Inferior parietal cortex (tissue), 1 donor: ENCODE data around the gene PTPN14.
"Not testable (repeated sequence)": the region's sequence is repeated elsewhere in the genome, so short reads cannot be mapped to it uniquely, and the experiment has no call there.

Experiments
- DNase-seq: peaks from one replicate; pipeline ENCODE4 v3.0.0-alpha.2; 2016; ENCODE audit errors: extremely low spot score

PTPN14 gene

DNA sequence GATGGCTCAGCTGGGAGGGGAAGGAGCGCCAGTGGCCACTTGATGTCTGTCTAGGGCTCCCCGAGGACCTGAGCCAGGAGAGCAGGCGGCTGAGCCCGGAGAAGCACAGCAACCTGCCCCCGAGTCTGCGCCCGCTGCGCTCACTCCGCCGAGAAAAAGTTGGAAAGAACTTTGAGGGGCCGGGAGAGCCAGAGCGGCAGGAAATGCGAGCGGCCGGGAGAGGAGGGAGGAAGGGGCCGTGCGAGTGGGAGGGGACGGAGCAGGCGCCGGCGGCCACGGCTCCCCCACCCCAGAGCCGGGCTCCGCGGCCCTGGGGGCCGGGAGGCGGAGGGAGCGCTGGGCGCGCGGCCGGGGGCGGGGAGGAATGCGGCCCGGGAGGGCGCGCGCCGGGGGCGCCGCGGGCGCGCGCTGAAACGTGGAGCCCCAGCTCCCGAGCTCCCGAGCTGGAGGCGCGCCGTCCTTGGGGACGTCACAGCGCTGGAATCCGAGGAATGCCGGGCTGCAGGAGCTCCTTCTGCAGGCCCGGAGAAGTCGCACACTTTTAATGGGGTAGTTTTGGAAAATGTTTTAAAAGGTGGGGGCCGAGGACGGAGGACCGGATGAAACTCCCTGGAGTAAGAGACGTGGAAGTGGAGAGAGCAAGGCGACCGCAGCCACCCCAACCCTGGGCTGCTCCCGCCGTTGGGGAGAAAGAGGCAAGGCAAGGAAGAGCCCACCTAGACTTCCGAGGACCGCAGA, at the start of gene PTPN14:
Gene PTPN14 (minus strand): TSS at position 167 of the 738 bp plus-strand sequence. CDS start 86,799 bp downstream, outside the sequence.
- no peak for DNase-seq

DNA sequence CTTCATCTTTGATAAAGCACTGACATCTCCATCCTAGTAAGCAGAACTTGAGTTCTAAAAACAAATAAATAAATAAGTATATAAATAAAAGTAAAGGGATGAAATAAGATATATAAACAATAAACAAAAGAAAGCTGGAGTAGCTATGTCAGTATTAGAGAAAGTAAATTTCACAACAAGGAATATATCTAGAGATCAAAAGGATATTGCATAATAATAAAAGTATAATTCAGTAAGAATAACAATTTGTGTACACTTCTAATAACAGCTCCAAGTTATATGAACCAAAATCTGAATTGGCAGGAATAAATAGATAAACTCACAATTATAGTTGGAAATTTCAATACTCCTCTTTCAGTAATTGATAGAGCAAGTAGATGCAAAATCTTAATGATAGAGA, 41.8 kb upstream of the PTPN14 start:
- no peak for DNase-seq

DNA sequence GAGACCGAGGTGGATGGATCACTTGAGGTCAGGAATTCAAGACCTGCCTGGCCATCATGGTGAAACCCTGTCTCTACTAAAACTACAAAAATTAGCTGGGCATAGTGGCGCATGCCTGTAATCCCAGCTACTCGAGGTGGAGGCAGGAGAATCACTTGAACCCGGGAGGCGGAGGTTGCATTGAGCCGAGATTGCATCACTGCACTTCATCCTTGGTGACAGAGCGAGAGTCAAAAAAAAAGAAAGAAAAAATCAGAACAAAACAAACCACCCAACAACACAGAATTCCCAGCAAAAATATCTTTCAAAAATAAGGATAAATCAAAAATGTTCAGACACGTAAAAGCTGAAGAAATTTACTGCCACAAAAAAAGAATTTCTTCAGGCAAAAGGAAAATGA, 40.5 kb upstream of the PTPN14 start:
- not testable (repeated sequence) for DNase-seq

DNA sequence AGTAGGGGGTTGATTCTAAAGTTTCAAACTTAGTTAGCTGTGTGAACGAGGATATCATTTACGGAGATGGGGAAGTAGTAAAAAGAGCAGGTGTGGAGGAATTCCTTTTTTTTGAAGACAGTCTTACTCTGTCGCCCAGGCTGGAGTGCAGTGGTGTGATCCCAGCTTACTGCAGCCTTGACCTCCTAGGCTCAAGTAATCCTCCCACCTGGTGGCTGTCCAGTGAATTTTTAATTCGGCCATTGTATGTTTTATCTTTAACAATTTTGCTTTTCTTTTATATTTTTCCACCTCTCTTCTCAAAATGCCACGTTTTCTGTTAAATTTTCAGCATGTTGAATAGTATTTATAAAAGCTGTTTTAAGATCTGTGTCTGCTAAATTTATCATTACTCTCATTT, 39.3 kb upstream of the PTPN14 start:
- no peak for DNase-seq

DNA sequence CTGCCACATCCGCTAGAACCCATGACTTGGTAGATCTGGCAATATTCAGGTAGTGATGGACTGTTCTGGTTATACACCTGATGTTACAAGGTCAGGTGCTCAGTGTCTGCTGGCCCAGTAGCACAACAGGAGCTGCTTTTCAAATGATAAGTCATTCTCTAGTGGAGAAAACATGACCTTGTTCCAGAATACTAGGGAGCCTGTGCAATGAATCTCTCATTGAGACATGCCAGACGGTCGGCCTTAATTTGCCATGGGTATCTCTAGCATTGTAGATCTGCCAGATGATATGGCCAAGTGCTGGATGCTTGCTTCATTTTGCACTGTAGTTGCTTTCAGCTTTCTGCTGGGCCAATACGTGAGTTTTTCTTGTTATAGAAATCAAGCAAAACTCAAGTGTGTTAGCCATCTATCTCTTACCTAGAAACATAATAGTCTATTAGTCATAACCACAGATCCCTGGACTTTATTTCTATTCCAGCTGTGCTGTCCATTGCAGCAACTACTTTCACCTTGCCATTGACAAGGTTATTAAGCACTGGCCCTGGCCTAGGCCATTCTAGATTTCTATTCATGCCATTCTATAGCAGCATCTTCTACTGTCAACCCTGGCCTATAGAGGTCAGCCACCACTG, 37.7 kb upstream of the PTPN14 start:
- DNase-seq: no peak

DNA sequence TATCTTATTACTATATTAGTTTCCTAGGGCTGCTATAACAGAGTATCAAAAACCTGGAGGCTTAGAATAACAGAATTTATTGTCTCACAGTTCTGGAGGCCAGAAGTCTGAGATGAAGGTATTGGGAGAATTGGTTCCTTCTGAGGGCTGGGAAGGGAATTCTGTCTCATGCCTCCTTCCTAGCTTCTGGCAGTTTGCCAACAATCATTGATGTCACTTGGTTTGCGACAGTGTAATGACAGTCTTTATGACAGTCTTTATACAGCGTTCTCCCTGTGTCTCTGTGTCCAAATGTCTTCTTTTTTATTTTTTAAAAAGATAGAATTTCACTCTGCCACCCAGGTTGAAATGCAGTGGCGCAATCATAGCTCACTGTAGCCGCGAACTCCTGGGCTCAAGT, 35.8 kb upstream of the PTPN14 start:
- no peak for DNase-seq

DNA sequence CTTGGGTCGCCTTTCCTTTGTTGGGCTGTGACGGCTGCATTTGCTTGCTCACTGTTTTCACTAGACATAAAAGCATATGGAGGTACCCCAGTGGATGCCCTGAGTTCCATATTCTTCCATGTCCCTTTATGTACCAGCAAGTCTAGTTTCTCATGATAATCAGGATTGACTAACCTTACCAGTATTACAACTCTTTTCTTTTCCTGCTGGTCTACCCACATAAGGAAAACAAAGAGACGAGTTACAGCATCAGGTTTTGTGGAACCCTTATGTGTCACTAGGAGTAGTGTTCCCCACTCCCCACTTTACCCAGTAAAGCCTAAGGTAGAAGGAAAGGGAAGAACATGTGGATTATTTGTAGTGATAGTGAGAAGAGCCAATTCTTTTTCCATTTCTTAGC, 35.2 kb upstream of the PTPN14 start:
- DNase-seq: no peak

DNA sequence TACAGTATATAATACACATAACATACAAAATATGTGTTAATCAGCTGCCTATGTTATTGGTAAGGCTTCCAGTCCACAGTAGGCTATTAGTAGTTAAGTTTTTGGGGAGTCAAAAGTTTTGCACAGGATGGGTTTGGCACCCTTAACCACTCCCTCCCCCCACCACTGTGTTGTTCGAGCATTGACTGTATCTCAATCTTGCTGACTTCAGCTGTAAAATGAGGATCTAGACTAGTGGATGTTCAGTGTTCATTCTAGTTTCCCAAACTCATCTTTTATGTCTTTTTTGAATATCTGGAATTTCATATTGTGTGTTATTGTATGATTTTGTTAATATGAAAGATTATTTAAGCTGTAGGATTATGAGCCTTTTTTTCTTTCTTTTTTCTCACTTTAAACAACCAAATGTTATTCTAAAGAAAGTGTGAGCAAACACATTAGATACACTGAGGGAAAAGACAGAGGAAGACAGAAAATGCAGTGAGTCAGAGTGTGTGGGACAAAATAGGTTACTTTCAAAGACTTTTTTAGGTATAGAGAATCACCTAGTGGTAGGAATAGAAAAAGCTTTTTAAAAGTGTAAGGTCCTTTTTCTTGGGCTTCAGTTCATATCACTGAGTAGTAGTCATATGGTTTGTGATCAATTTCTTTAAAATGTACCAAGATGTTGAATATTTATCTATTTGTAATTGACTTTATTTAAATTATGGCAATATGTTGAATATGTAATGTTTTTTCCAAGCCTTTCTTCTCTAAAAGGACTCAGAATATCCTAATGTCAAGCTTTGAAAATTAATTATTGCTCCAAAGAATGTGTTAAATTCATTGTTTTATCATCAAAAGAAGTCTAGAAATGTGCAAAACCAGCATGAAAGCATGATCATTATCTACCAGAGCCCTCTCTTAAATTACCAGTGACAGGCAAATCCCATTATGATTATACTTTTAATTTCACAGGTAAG, 33.7 kb upstream of the PTPN14 start:
- peak; percentile 48 for DNase-seq

DNA sequence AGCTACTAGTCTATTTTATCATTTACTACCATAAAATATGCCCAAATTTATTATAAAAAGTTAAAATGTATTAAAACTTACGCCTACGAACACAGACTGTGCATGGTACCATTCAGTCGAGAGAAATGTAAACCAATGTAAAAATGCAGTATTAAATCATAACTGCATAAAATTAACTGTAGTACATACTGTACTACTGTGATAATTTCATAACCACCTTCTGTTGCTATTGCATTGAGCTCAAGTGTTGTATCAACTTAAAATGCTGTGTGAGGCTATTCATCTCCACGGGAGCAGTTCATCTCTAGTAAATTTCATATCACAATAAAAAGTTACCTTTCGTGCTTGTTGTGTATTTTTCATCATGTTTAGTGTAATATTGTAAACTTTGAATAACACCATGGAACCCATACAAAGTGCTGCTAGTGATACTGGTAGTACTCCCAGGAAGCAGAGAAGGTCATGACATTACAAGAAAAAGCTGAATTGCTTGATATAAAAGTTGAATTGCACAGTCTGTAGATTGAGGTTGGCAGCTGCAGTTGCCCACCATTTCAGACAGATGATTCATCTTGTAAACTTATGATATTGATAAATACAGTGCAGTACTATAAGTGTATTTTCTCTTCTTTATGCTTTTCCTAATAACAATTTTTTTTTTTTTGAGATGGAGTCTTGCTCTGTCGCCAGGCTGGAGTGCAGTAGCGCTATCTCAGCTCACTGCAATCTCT, 32.6 kb upstream of the PTPN14 start:
- no peak for DNase-seq

DNA sequence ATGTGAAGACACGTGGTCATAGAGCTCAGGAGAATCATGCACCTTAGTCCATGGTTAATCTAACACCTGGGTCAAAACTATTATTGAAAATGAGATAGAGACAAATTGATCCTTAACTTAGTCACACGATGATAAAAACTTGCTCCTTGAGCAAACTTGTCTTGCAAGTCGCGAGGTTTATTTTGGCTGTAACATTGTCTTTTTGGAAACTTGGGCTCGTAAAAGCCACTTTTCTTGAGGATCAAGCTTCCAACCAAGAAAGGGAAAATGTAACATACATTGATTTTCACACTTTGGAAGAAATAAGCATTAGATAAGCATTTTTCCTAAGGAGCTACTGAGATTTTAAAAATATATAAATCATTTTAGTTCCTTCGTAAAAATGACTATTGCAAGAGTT, 31.7 kb upstream of the PTPN14 start:
- DNase-seq: no peak

DNA sequence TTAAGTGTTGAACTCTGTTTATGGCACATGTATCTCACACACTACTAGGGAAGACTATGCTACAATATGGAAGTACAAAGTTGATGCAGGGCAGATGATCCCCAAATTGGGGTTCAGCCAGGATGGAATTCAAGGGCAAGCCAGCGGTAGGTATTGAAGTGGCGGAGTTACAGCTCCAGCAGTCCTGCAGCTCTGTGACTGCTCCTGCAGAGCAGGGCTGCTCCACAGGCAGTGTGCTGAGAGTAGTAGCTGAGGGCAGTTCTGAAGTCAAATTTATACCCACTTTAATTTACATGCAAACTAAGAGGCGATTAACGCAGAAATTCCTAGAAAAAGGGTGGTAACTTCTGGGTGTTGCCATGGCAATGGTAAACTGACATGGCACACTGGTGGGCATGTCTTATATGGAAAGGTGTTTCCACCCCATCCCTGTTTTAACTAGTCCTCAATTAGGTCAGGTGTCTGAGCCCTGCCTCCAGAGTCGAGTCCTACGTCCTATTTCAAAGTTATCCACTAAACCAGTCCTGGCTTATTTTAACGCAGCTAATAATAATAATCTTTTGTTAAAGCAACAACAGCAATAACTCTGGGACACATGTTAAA, 31.0 kb upstream of the PTPN14 start:
- no peak for DNase-seq

DNA sequence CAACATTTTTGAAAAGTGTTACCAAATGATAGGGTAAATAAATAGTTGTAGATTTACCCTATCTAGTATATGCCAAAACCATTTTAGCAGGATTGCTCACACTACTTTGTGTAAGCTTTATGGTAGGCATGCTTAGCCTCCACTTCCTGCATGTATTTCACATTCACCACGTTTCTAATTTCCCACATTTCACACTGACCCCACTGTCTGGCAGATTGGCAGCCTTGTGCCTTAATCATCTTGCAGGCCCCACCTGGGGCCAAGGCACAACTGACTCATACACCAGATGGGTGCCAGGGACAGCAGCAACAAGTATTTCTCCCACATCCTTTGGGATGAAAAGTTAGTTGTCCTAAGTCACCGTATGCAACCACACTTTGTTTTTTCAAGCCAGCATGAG, 30.4 kb upstream of the PTPN14 start:
- DNase-seq: no peak

DNA sequence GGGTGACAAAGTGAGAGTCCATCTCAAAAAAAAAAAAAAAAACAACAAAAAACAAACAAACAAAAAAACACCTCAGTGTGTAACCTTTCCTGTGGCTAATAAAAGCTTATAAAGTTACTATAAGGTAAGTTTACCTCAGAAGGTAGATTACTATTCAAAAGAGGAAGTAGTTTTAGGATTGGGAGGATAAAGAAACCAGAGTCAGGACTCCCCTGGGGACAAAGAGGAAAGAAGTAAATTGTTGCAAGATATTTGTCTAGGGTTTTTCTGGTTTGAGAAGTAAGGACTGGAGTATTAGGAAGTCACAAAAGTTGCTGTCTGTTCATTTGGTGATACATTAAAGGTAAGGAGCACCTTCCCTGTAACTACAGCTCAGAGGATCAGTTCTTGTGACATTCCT, 27.8 kb upstream of the PTPN14 start:
- DNase-seq: no peak

DNA sequence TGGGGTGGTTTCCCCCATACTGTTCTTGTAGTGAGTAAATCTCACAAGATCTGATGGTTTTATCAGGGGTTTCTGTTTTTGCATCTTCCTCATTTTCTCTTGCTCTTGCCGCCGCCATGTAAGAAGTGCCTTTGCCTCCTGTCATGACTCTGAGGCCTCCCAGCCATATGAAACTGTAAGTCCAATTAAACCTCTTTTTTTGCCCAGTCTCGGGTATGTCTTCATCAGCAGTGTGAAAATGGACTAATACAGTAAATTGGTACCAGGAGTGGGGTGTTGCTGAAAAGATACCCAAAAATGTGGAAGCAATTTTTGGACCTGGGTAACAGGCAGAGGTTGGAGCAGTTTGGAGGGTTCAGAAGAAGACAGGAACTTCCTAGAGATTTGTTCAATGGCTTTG, 24.7 kb upstream of the PTPN14 start:
- not testable (repeated sequence) for DNase-seq

DNA sequence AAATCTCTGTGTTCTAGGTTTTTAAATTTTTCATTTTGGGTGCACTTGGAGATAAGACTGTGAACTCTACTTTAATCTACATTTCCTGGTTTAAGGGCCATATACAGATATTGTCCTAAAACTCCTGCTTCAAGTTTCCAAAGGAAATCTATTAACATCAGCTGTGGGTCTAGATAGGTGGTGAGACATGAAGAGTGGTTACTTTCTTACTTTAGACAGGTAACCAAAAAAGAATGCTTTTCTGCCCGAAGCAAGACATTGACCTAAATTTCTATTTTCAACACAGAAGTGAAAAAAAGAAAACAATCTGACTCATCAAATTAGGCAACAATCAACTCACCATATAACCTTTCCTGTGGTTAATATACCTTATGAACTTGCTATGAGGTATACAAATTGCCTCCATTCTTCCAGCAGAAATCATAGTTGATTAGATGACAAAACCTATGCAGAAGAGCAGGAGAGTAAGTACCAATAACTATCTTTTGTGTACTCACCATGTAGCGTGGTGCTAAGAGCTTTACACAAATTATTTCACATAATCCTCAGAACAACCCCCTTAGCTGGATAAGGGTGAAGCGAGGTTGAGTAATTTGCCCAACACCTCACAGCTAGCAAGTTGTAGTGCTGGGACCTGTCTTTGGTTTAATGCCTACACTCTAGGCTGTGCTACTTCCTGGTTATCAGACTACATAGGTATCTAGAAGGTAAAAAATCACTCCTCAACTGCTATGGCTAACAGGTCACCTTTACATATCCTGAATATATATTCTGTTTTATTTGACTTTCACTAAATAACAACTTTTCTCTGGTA, 23.4 kb upstream of the PTPN14 start:
- no peak for DNase-seq

DNA sequence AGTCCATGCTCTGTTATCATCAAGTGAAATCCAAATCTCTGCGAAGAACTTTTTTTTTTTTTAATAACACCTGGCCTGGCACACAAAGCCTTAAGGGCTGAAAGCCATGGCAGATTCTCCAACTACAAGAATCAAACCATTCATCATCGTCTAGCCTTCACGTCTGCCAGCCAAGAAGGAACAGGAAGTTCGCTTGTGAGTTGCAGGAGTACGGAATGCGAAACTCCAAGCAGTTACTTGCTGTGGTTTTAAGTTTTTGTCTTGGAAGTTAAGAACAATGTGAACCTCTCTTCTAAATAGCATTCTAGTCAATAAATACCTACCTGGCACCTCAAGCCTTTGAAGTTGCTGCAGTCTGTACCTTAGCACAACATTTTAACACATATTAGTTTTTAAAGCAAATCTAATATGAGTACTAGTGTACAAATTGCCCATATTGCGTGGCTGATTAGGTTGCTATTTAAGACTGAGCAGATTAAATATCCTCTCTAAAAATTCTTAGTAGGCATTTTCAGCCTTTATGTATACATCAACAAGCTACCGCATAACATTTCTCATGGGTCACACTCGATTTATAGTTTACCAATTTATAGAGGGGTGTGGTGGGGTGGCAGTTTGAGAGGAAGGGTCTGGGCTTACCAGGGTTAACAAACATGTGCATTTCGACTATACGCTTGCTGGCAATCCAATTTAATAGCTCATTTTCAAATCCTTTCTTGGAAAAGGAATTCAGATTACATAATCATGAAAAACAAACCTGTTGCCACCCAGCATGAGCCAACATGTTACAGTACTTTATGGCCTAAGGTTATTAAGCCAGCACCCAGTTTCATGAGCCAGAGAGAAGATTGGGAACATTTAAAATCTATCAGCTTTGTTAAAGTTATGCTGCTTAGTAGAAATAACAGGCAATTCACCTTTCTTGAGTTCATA, 22.2 kb upstream of the PTPN14 start:
- DNase-seq: no peak

DNA sequence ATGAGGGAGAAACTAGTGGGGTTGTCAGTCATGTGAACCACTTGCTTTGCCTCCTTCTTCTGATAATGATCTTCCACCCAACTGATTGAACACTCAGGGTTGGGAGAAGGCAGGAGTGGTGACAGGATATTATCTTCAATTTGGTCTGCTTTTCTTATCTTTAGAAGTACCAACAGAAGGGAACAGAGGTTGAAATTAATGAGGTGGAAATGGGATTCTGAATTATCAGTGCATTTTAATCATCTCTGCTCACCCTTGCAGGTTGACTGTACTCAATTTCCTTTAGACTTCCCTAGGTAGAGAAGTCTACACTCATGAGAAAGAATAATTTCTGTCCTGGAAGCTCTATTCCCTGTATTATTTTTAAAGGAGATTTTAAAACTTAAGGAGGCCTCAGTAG, 19.9 kb upstream of the PTPN14 start:
- DNase-seq: no peak

DNA sequence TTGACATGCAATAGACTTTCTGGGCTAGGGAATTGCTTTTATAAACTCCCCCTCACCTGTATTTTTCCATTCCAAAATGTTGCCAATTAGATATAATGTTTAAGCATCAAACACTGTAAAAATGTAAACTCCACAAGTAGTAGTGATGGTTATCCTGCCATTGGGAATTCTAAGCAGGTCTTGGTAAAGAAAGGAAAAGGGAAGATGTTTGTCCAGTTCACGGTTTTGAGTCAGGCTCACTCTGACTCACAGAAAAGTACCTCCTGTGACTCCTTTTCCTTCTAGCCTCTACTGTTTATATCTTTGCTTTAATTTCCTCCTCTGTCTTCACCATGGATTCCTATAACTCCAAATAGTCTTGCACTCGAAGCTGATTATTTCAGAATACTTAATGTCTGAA, 19.0 kb upstream of the PTPN14 start:
- no peak for DNase-seq

DNA sequence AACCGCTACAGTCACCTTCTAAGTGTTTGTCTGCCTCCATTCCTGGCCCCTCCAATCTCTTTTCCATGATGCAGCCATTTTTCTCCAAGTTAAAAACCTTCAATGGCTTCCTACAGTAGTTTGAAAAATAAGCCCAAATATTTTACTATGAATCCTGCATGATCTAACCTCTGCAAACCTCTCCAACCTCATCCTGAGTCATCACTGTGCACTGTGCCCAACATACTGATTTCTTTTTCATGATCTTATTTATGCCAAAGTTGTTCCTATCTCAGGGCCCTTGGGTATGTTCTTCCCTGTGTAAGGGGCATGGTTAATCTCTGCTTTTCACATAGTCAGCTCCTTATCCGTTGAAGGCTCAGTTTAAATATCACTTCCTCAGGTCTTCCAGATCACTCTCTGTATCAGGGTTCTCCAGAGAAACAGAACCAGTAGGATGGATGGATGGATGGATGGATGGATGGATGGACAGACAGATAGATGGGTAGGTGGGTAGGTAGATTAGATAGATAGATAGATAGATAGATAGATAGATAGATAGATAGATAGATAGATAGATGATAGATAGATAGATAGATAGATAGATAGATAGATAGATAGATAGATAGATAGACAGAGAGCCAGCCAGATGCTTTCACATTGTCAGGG, 18.1 kb upstream of the PTPN14 start:
- no peak for DNase-seq
